ENCODE data around the gene TNIK.

DNA sequence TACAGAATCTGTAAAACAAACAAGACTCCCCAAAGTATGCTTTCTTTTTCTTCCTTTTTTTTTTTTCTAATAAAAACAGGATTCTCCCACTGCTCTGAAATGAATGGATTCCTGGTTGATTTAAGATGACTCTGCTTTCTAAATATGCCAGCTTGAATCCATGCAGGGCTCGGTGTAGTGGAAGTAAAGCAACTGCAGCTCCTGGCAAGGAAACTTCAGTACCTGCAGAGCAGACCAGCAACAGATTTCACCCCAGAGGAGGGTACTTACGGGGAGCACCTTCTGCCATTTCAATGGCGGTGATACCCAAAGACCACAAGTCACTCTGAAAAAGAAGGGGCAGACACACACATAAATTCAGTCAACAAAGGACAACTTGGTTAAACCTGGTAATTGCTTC is 283.1 kb downstream of the TNIK start:
- TF ChIP-seq MYC (IDR thresholded peaks at IDR 0.05; ENCODE audit: low read depth, low read length), result no peak
- TF ChIP-seq, protein P1, sequence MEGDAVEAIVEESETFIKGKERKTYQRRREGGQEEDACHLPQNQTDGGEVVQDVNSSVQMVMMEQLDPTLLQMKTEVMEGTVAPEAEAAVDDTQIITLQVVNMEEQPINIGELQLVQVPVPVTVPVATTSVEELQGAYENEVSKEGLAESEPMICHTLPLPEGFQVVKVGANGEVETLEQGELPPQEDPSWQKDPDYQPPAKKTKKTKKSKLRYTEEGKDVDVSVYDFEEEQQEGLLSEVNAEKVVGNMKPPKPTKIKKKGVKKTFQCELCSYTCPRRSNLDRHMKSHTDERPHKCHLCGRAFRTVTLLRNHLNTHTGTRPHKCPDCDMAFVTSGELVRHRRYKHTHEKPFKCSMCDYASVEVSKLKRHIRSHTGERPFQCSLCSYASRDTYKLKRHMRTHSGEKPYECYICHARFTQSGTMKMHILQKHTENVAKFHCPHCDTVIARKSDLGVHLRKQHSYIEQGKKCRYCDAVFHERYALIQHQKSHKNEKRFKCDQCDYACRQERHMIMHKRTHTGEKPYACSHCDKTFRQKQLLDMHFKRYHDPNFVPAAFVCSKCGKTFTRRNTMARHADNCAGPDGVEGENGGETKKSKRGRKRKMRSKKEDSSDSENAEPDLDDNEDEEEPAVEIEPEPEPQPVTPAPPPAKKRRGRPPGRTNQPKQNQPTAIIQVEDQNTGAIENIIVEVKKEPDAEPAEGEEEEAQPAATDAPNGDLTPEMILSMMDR (IDR thresholded peaks at IDR 0.05; ENCODE audit: low read depth, low read length), result no peak

Data from NB4 (cell line).